GM23248 (cell line): ENCODE results near the gene CNTN4.

Source experiments
- EZH2 ChIP-seq: fragments of 200-600 bp; sonication (generic); IDR thresholded peaks from 2 replicates; pipeline ENCODE4 v1.6.1; 2018; ENCODE audit warnings: antibody characterized with exemption, mild to moderate bottlenecking; ENCODE audit not compliant: insufficient read depth, poor library complexity, severe bottlenecking
- EZH2phosphoT487 ChIP-seq: fragments of 200-600 bp; sonication (generic); IDR thresholded peaks from 2 replicates; pipeline ENCODE4 v1.6.1; 2018; ENCODE audit warnings: antibody characterized with exemption, moderate library complexity, mild to moderate bottlenecking, low read depth; ENCODE audit not compliant: insufficient read depth

GRCh38 chr3:2446146-2446545 is 347.5 kb downstream of the CNTN4 start:
- TF ChIP-seq EZH2 (no peak), EZH2phosphoT487 (no peak)
